Mesothelial cell of epicardium (in vitro differentiated cells): ENCODE data around the gene ADAM12. TPM values are rescaled to one million over a fixed set of nuclear protein-coding genes. Genes with fewer than 3 reads are reported as not detected.

Experiments used
- DNase-seq, 2 experiments: peaks; one replicate each; pipeline ENCODE4 v3.0.0; 2021; ENCODE audit warnings: low spot score in 2 of 2; ENCODE audit not compliant: unreplicated experiment in 2 of 2
- H3K27ac Mint-ChIP-seq: 2 replicates; pipeline ENCODE4 v1.8.0; 2021; ENCODE audit warnings: mixed read lengths
- H3K27me3 Mint-ChIP-seq: 2 replicates; pipeline ENCODE4 v1.8.0; 2021; ENCODE audit warnings: low read depth, mixed read lengths
- H3K36me3 Mint-ChIP-seq: 2 replicates; pipeline ENCODE4 v1.8.0; 2021; ENCODE audit warnings: mixed read lengths
- H3K4me1 Mint-ChIP-seq: 2 replicates; pipeline ENCODE4 v1.8.0; 2021; ENCODE audit warnings: mixed read lengths
- H3K4me3 Mint-ChIP-seq: 2 replicates; pipeline ENCODE4 v1.8.0; 2021; ENCODE audit warnings: mild to moderate bottlenecking, moderate library complexity, mixed read lengths
- H3K9me3 Mint-ChIP-seq: 2 replicates; pipeline ENCODE4 v1.8.0; 2021; ENCODE audit warnings: mixed read lengths
- total RNA-seq: library from RNA; stranded (reverse); gene quantifications from 3 replicates; pipeline ENCODE4 v1.2.1, GENCODE V29; 2021
- TF ChIP-seq, protein P1 (sequence below): fragments of 200-600 bp; sonication (generic); IDR thresholded peaks from one replicate; pipeline ENCODE4 v1.5.0; 2021; ENCODE audit warnings: antibody characterized with exemption; ENCODE audit not compliant: unreplicated experiment

ADAM12 gene
- total RNA-seq, 1 donor from 2014 or later: 13.3 TPM

DNA sequence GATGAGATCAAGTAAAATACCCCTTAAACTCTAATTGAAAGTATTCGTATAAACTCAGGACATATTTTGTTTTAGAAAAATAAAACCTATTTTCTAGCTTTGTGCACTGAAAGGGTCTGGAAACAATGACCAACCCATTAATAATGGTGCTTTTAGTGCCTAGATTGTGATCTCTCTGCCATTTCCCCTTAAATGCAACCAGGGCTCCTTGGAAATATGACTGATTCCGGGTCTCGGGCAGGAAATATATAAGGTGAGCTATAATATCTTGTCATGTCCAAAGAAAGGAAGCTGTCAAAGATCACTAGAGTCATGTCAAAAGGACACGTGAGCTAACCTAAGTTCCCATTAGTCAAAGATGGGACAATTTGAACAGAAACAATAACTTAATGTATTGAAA, 12.4 kb upstream of the ADAM12 start:
- H3K4me1 Mint-ChIP-seq: peaks cover 17% of the 10 kb centered on the region
- DNase-seq: no peak
- peaks cover 3% of the 10 kb centered on the region for H3K27me3 Mint-ChIP-seq
- no peak overlapping the region for H3K4me3 Mint-ChIP-seq
- H3K36me3 Mint-ChIP-seq: no peaks in the 10 kb centered on the region
- no peaks in the 10 kb centered on the region for H3K9me3 Mint-ChIP-seq
- TF ChIP-seq, protein P1, sequence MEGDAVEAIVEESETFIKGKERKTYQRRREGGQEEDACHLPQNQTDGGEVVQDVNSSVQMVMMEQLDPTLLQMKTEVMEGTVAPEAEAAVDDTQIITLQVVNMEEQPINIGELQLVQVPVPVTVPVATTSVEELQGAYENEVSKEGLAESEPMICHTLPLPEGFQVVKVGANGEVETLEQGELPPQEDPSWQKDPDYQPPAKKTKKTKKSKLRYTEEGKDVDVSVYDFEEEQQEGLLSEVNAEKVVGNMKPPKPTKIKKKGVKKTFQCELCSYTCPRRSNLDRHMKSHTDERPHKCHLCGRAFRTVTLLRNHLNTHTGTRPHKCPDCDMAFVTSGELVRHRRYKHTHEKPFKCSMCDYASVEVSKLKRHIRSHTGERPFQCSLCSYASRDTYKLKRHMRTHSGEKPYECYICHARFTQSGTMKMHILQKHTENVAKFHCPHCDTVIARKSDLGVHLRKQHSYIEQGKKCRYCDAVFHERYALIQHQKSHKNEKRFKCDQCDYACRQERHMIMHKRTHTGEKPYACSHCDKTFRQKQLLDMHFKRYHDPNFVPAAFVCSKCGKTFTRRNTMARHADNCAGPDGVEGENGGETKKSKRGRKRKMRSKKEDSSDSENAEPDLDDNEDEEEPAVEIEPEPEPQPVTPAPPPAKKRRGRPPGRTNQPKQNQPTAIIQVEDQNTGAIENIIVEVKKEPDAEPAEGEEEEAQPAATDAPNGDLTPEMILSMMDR: no peak
- H3K27ac Mint-ChIP-seq: no peak overlapping the region

- peaks cover 3% of the 10 kb centered on the region for H3K27me3 Mint-ChIP-seq
- H3K36me3 Mint-ChIP-seq: no peaks in the 10 kb centered on the region
- no peaks in the 10 kb centered on the region for H3K9me3 Mint-ChIP-seq
These were observed 10.6 kb upstream of the ADAM12 start for GRCh38 chr10:126398924-126399323.

DNA sequence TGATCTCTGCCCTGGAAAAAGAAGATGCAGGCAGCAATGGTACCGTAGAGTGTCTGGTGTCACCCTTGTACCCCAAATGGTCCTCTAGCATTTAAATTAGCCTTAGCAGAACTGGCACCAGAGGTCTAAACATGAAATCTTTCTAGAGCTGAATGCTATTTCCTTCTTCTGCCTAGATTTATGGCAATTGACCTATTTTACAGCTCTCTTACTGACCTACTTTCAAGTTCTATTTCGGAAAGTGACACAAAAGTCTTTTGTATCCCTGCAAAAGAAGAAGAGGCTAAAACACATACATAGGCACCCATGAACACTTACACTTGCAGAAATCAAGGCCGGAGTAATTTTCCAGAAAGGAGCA, 10.1 kb upstream of the ADAM12 start:
- Mint-ChIP-seq H3K27me3 (peaks cover 3% of the 10 kb centered on the region), H3K4me1 (peaks cover 3% of the 10 kb centered on the region), H3K27ac (no peak overlapping the region), H3K4me3 (no peak overlapping the region), H3K9me3 (no peaks in the 10 kb centered on the region), H3K36me3 (no peaks in the 10 kb centered on the region)
- TF ChIP-seq, protein P1: no peak
- no peak for DNase-seq

More at GRCh38 chr10:126398924-126399323, 10.6 kb upstream of the ADAM12 start:
- Mint-ChIP-seq H3K4me1 (peaks cover 8% of the 10 kb centered on the region), H3K27ac (no peak overlapping the region), H3K4me3 (no peak overlapping the region)
- DNase-seq: no peak
- TF ChIP-seq, protein P1: no peak

- Mint-ChIP-seq H3K4me1 (no peaks in the 10 kb centered on the region), H3K4me3 (no peak overlapping the region), H3K27me3 (peaks cover 3% of the 10 kb centered on the region), H3K27ac (no peak overlapping the region), H3K36me3 (no peaks in the 10 kb centered on the region), H3K9me3 (no peaks in the 10 kb centered on the region)
- DNase-seq: no peak
- TF ChIP-seq, protein P1: no peak
These were observed 9.5 kb upstream of the ADAM12 start for GRCh38 chr10:126397640-126398382.

DNA sequence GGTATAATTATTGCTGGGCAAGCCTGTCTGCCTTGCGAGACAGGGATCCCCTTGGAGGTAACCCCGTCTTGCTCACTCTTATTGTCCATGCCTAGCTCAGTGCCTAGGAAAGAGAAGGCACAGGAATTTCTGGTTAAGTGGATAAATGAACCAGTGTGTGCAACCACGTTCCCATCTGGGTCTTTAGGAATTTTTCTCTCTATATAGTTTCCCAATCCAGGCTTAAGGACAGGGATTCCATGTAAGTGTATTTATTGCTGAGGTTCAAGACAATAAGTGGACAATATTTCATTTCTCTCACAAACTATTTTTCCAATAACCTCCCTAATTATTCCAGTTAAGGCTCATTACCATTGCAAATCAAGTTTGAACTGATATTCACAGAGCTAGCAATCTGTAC, 8.9 kb upstream of the ADAM12 start:
- H3K36me3 Mint-ChIP-seq: no peaks in the 10 kb centered on the region
- no peak overlapping the region for H3K4me3 Mint-ChIP-seq
- no peaks in the 10 kb centered on the region for H3K9me3 Mint-ChIP-seq
- no peak overlapping the region for H3K27ac Mint-ChIP-seq
- H3K27me3 Mint-ChIP-seq: peaks cover 3% of the 10 kb centered on the region
- no peaks in the 10 kb centered on the region for H3K4me1 Mint-ChIP-seq
- TF ChIP-seq, protein P1: no peak
- DNase-seq: no peak
